ENCODE results near the gene GNLY.

DNA sequence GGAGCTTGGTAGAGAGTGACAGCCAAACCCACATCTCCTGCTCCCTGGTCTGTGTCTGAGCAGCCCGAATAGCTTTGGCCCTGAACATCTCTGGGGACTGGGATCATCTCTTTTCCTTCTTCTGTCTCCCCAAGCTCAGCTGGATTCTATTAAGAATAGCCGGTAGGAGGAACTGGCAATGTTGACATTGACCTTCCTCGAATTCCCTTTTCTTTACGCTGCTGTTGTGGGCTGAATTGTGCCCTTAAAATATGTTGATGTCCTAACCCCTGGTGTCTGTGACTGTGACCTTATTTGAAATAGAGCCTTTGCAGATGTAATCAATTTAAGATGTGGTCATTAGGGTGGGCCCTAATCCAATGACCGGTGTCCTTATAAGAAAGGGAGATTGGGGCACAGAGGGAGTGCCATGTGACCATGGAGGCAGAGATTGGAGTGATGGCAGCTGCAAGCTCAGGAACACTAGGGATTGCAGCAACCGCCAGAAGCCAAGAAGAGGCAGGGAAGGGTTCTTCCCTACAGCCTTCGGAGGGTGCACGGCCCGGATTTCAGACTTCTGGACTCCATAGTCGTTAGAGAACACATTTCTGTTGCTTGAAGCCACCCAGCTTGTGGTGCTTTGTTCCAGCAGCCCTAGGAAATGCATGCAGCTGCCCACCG is 20.3 kb upstream of the GNLY start:
- TF ChIP-seq, protein P1, sequence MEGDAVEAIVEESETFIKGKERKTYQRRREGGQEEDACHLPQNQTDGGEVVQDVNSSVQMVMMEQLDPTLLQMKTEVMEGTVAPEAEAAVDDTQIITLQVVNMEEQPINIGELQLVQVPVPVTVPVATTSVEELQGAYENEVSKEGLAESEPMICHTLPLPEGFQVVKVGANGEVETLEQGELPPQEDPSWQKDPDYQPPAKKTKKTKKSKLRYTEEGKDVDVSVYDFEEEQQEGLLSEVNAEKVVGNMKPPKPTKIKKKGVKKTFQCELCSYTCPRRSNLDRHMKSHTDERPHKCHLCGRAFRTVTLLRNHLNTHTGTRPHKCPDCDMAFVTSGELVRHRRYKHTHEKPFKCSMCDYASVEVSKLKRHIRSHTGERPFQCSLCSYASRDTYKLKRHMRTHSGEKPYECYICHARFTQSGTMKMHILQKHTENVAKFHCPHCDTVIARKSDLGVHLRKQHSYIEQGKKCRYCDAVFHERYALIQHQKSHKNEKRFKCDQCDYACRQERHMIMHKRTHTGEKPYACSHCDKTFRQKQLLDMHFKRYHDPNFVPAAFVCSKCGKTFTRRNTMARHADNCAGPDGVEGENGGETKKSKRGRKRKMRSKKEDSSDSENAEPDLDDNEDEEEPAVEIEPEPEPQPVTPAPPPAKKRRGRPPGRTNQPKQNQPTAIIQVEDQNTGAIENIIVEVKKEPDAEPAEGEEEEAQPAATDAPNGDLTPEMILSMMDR (IDR thresholded peaks at IDR 0.05; ENCODE audit: insufficient read depth, low read depth, low read length) = no peak
- TF ChIP-seq EZH2 (IDR thresholded peaks at IDR 0.05; ENCODE audit: insufficient read depth, low read length) = no peak

Measured in astrocyte (in vitro differentiated cells and primary cell).